Stimulated activated CD4-positive, alpha-beta T cell treated with anti-CD3 and anti-CD28 coated beads, Interleukin-1b, Interleukin-23, amount 100 ng/mL, for 24 hours (primary cell): ENCODE data around the gene TAF1A.
"Not testable (repeated sequence)": the region's sequence is repeated elsewhere in the genome, so short reads cannot be mapped to it uniquely, and the experiment has no call there.

ENCODE experiments used
- DNase-seq, 4 experiments: peaks; one replicate each; pipeline ENCODE4 v3.0.0-alpha.2; 2020; ENCODE audit warnings: low read depth in 4 of 4, low spot score in 1 of 4

Gene TAF1A

DNA sequence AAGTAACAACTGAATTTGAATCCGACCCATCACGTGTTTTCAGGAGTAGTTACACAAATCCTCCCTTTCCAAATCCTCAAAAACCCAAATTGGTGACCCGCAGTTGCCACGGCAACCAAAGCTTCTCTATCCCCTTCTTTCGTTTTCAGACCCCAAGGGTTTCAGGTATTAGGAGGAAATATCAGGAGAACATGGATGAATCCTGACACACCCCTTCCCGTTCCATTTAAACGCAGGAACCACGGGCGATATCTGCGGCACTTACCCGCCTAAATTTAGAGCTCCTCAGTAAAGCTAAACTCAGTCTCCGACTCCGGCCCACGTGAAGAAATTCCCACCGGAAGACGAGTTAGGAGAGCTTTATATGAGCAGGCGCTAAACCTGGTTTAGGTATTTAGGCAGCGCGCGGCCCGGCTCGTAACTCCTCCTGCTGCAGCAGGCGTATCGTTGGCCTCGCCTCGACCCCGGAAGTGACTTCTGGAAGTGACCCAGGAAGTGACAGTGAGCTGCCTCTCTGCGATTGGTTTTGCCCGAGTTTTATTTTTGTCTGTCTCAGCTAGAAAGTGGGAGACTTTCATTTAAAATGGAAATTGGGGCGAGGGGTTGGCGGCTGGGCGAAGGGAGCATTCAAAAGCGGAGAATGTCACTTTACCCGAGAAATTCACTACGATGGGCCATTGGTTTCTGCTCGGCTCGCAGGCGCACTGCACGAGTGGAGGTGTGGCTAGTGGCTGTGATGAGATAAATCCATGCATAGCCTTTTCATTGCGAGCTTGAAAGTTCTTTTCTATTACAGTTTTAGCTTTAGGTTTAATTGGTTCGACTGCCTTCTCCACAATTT, at the start of gene TAF1A:
TSS of gene TAF1A (minus strand) at position 472 of the 841 bp plus-strand sequence.
- peak; percentile 66 to 81 (median 74) for DNase-seq

DNA sequence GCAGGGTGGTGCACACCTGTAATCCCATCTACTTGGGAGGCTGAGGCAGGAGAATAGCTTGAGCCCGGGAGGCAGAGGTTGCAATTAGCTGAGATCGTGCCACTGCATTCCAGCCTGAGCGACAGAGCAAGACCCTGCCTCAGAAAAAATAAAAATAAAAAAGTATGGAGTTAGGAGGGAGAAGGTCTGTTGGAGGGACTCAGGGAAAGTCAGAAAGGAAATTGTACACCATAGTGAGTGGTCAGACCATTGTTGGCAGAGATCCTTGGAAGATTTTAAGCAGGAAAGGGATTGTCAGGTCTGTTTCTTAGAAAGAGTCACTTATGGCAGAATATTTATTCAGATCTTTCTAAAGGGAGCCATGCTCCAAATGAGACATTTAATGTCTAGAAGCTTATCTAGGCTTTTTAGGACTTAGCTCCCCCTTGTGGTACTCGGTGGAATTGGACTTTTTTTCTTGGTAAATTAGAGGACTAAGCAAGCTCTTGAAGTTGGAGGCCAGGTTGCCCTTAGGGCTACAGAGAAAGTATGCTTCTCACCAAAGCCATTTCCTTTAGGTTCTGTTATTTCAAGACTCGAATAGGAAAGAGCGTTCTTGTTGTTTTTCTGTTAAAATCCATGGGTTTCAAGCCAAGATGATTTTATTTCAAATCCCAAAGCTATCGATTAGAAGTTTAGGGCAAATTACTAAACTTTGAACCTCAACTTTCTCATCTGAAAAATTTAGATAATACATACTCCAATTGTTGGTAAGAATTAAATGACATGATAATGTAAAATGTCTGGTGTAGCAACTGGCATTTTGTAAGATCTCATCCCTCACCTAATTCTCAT, 44.7 kb upstream of the TAF1A start:
- peak in 3 of 4 experiments; percentile 43 to 63 (median 62) for DNase-seq

DNA sequence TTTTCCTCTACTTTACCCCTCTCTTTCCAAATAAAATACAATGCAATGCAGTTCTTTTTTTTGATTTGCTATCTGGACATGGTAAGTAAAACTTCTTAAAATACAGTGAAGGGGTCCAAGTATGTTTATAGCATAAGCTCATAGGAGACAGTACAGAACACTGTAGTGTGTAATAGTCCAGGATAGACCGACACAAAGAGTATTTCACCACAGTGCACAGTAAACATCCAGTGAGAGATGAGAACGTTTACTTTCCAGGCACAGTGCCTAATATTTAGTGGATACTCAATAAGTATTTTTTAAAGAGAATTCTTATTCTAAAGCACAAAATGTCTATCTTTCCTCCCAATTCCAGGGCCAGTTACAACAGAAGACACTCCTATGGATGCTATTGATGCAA, 43.0 kb upstream of the TAF1A start:
- DNase-seq: no peak

DNA sequence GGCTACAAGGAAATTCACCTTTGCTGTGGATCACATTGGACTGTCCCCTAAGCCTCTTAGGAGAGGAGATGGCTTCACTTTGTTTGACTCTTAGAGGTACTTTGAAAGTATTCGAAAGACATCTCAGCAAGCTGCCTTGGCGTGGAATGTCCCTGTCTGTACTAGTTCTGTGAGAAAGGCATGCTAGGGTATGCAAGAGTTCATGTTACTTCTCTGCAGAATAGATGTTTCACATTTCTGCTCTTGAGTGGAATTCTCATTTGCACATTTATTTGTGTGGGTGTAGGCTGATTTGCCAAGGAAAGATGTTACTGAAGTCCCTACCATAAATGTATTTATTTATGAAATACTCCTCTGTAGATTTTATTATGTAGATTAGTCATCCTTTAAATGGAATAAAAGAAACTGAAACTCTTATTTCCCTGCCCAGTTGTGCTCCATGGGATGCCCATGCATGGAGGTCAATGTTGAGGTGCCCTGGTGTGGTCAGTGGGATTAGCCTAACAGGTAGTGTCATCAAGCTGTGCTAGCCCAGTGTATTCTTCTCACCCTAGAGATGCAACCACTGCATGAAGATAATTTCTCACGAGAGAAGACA, 42.0 kb upstream of the TAF1A start:
- DNase-seq: no peak

DNA sequence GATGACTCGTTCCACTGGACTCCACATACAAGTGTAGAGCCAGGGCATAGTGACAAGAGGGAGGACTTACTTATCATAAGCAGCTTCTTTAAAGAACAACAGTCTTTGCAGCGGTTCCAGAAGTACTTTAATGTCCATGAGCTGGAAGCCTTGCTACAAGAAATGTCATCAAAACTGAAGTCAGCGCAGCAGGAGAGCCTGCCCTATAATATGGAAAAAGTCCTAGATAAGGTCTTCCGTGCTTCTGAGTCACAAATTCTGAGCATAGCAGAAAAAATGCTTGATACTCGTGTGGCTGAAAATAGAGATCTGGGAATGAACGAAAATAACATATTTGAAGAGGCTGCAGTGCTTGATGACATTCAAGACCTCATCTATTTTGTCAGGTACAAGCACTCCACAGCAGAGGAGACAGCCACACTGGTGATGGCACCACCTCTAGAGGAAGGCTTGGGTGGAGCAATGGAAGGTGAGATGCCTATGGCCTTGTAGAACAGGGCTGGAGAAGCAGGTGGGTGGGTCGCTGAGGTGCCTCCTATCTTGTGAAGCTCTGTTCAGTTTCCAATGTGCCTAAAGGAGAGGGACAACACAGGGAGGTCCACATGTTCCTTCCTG, 40.3 kb upstream of the TAF1A start:
- DNase-seq: no peak

DNA sequence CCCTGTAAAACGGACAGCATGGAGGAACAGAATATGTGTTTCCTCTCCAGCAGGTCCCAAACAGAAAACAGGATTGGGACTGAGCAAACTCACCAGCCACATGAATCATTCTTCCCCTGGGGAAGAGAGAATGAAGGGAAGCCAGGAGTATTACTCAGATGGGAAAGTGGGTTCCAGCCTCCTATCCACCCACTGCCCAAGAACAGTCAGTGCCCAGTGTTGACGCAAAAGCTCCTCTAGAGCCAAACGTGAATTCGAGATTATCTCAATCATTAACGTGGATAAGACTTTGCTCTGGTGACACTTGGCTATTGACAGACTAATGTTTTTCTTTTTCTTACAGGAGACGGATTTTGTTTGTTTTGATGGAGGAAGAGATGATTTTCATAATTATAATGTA, 37.5 kb upstream of the TAF1A start:
- no peak for DNase-seq

DNA sequence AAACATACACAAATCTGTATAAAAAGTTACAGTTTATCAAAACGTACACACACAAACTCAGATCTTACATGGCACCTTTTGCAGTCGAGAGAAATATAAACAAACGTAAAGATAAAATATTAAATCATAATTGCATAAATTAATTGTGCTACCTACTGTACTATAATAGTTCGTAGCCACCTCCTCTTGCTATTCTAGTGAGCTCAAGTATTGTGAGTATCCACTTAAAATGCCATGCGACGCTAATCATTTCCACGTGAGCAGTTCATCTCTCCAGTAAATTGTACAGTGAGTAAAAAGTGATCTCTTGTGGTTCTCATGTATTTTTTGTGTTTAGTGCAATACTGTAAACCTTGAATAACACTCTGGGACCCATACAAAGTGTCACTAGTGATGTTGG, 34.5 kb upstream of the TAF1A start:
- DNase-seq: no peak

DNA sequence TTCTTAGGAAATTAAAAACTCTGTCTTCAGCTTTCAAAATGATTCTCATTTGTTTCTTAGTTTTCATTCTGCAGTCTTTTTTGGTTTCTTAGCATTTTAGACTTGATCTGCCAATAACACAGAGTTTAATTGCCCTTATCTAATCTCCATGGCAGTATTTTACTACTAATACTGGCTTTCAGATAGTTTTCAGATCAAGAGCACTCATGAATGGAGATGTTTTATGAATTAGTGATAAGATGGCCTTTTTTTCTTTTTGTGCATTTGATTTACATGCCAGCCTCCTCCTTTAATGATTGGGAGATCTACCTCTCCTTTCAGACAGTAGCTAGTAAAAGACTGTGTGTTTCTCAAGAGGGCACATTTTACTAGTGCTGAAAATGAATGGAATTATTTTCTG, 33.7 kb upstream of the TAF1A start:
- DNase-seq: no peak

DNA sequence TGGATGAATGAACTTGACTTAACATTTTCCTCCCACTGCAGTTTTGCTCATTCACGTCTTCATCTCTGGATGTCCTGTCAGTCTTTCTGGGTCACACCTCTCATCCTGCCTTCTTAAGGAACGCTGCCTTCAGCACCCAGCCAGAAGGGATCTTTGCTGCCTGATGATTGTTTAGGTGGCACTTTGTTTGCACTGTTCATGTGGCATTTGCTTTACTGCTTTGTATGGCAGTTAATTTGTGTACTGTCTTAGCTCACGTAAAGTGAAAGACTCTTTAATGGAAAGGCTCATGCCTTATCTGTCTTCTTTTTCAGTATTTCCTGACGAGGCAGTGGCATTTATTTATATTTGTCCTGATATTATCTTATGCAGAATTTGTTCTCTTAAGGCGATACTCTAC, 33.0 kb upstream of the TAF1A start:
- no peak for DNase-seq

DNA sequence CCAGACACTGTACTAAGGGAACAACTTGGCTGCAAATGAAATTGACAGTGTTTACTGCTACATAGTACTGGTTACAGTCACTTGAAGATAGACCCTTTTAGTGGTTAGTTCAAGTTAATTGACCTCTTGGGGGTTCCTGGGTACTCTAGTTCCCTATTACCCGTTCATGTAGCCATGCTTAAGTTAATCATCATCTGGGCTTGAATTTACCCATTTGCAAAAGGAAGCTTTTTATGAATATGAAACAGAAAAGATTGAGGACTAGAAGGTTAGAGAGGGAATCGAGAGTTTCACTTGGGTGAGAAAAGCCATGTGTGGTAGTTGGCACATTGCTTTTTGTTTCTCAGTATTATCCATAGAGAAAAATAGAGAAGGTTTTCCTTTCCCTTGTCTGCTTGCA, 30.8 kb upstream of the TAF1A start:
- DNase-seq: no peak

DNA sequence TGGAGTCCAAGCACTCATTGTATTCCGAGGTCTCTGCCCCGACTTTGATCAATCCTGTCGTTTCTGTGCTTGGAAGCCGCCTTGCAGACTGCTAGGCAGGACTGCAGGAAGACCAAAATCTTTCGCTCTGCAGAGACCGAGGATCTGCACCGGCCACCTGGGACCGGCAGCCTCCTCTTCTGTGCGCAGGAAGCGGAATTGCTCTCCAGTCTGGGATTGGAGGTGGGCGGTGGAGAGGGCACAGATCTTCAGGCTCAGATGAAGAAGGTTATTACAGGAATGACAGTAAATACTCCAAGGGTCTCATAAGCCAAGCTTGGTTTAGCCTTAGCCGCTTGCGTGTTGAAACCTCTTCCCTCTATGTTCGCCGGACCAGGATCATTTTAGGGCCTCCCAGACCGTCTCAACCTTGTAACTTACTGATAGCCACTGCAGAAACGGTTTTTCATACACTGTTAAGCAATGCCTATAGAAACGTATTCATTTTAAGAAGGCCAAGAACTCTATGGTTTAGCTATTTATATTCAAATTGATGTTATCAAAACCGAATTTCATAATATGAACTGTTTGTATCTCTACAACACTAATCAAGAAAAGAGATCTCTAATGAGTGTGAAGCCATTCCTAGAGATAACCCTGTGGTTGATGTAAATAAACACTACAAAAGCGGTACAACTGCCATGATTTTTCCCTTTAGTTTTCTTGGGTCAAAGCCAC, 29.3 kb upstream of the TAF1A start:
- DNase-seq: peak in 1 of 4 experiments; percentile 3

DNA sequence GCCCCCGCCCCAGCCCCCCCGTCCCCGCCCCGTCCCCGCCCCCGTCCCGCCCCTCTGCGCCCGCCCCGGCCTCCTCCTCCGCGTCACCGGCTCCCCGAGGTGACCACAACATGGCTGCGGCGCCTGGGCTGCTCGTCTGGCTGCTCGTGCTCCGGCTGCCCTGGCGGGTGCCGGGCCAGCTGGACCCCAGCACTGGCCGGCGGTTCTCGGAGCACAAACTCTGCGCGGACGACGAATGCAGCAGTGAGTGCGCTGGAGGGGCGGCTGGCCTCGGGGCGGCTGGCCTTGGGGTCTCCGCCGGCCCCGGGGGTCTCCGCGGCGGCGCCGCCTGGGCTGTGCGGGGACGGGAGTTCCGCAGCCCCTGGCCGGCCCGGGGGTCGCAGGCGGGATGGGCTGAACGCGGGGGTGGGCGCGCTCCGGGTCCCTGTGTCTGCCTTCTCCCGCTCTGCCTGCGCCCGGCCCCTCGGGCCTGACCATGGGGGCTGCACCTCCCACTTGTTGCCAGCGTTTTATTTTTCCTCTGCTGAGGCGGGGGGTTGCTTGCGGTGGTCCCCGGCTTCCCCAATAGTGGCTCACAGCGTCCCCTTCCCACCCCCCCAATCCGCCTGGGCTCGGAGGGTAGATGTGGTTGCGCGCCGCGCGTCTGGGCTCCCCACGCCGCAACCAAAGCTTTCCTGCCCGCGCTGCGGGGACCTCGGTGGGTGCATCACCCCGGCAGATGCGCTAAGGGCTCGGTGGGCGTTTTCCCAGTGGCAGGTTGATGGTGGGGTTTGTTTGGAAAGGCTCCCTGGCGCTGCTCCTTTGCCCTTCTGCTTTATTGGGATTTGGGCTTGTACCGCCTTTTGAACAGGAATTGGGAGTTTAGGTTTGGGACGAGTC, 28.5 kb upstream of the TAF1A start, which contains the start of gene MIA3:
TSS of gene MIA3 (plus strand) at position 97 of the 879 bp plus-strand sequence. CDS start at position 111, 14 bp downstream.
- DNase-seq: peak; percentile 18 to 57 (median 34)

DNA sequence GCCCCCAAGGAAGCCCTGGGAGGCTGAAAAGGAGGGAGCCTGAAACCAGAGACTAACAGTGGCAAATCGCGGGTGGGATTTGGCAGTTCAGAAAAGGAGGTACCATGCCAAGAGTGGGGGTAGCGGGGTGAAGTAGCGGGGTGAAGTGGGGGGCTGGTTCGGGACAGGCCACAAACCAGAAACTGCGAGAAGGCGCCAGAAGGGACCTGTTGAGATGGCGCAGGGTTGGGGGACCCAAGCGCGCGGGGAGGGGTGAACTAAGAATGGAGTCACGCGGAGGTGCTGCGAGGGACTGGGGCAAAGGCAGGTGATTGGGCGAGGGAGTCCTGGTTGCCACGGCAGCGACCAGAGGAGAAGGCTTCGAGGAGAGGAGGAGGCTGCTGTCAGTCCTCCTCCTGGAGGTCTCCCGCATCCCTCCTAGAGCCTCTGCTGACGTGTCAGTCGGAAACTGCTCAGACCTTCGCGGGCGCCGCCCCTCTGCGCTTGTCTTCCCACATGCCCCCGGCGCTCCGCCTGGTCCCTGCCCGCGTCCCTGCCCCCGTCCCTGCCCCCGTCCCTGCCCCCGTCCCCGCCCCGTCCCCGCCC, 27.7 kb upstream of the TAF1A start:
- peak; percentile 58 to 89 (median 80) for DNase-seq

DNA sequence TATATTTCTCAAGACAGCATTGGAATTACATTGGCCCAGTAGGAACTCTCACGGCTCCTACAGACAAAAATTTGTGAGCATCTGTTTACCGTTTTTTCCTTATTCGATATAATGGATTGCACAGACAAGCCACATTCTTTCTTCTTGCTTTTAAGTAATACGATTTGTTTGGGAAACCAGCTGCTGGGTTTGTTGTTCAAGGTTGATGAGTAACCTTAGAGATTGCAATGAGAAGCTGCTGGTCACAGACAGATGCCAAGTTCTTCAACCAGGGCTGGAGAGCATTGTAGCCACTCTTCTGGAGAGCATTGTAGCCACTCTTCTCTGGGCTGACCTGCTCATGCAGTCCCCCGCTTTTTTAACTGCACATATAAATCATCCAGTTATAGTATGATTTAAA, 26.8 kb upstream of the TAF1A start:
- DNase-seq: no peak

DNA sequence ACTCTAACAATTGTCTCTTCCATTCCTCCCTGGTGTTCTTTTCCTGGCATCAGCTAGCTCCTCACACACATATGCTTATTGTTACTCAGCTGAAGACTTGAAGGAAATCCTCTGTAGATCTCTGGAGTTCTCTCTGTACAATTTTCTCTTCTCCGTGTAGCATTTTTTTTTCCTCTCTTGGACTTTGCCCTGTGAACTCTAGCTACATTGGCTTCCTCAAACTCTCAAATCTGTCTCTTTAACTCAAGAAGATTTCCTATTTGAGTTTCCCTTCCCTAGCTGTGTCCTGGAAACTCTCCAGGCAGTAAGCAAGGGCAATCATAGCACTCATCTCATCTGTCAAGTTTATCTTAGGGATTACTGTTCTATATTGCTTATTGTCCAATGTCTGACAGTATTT, 23.9 kb upstream of the TAF1A start:
- DNase-seq: no peak

DNA sequence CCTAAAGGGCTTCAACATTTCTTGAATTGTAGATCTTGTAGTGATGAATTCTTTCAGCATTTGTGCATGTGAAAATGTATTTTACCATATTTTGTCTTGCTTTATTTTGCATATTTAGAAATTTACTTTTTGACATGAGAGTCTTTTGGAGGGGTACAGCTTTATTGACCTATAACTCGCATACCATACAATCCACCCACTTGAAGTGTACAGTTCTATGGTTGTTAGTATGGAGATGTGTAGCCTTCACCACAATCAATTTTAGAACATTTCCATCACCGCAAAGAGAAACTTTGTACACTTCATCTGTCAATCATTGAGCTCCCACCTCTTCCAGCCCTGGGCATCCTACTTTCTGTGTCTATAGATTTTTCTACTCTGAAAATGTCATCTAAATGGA, 21.0 kb upstream of the TAF1A start:
- no peak for DNase-seq

DNA sequence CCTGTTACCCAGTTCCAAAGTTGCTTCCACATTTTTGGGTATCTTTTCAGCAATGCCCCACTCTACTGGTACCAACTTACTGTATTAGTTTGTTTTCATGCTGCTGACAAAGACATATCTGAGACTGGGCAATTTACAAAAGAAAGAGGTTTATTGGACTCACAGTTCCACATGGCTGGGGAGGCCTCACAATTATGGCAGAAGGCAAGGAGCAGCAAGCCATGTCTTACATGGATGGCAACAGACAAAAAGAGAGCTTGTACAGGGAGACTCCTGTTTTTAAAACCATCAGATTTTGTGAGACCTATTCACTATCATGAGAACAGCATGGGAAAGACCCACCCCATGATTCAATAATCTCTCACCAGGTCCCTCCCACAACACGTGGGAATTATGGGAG, 19.4 kb upstream of the TAF1A start:
- not testable (repeated sequence) for DNase-seq

DNA sequence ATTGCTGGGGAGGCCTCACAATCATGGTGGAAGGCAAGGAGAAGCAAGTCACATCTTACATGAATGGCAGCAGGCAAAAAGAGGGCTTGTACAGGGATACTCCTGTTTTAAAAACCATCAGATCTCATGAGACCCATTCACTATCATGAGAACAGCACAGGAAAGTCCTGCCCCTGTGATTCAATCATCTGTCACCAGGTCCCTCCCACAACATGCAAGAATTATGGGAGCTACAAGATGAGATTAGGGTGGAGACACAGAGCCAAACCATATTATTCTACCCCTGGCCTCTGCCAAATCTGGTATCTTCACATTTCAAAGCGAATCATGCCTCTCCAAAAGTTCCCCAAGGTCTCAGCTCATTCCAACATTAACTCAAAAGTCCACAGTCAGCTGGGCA, 17.0 kb upstream of the TAF1A start:
- DNase-seq: no peak

DNA sequence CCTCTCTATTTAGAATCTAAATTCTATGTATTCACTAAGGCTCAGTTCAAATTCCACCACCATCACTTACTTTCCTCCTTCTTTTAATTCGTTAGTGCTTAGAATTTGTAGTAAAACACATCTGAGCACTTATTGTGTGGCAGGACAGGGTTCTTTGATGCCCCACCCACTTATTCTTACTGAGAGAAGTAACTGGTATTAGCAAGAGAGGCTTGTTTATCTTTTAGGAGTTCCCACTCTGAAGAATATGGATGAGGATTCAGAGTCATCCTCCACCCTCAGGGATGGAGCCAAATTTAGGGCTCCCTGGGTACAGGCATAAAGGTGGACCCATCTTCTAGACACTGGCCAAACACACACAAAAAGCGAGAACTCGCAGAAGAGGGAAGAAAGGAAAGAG, 11.5 kb upstream of the TAF1A start:
- no peak for DNase-seq
